Esophagus muscularis mucosa (tissue), 4 donors: ENCODE measurements around the gene EXOC6B. TPM values are rescaled to one million over a fixed set of nuclear protein-coding genes. Genes with fewer than 3 reads are reported as not detected.

Source experiments
- DNase-seq: peaks from one replicate; pipeline ENCODE4 v3.0.0-alpha.2; 2017; ENCODE audit errors: extremely low spot score
- H3K27ac ChIP-seq, 4 donors: fragments of 200-600 bp; sonication (generic); replicated peaks in 1 of 4; 1 replicate in 3 of 4; 2 replicates in 1 of 4; pipeline ENCODE4 v1.5.1; 2016 to 2019; ENCODE audit warnings: mild to moderate bottlenecking in 1 of 4
- H3K27me3 ChIP-seq, 4 donors: fragments of 200-600 bp; sonication (generic); one replicate each; pipeline versions ENCODE4 v1.5.1 to v1.6.0; 2016 to 2019
- H3K36me3 ChIP-seq, 4 donors: fragments of 200-600 bp; sonication (generic); one replicate each; pipeline ENCODE4 v1.5.1; 2016 to 2019
- H3K4me1 ChIP-seq, 4 donors: fragments of 200-600 bp; sonication (generic); one replicate each; pipeline ENCODE4 v1.5.1; 2016 to 2019
- H3K4me3 ChIP-seq, 4 donors: fragments of 200-600 bp; sonication (generic); 1 replicate in 2 of 4; 2 replicates in 2 of 4; pipeline ENCODE4 v1.5.1; 2016 to 2019; ENCODE audit warnings: mild to moderate bottlenecking in 4 of 4, moderate library complexity in 1 of 4
- H3K9me3 ChIP-seq, 4 donors: fragments of 200-600 bp; sonication (generic); 1 replicate in 3 of 4; 2 replicates in 1 of 4; pipeline ENCODE4 v1.5.1; 2016 to 2019
- EP300 ChIP-seq: sonication (generic); formaldehyde crosslinking; IDR thresholded peaks from one replicate; pipeline ENCODE4 v1.6.1; 2017; ENCODE audit warnings: antibody characterized with exemption
- POLR2A ChIP-seq: fragments of 450-650 bp; IDR thresholded peaks from one replicate; pipeline ENCODE4 v1.6.1; 2017; ENCODE audit warnings: antibody characterized with exemption, moderate library complexity, mild to moderate bottlenecking, low read depth
- POLR2AphosphoS5 ChIP-seq, 2 donors: sonication (generic); formaldehyde crosslinking; IDR thresholded peaks; one replicate each; pipeline ENCODE4 v1.6.1; 2017; ENCODE audit warnings: antibody characterized with exemption in 2 of 2
- WGBS: methylation state at CpG from one replicate; pipeline ENCODE4 v1.1.5; 2018; 5-methylcytosine and 5-hydroxymethylcytosine counted together
- intact Hi-C: fragments of 100-400 bp; cut with DNase I; formaldehyde crosslinking; loops from one replicate; pipeline ENCODE4 v1.15.1; 2023
- total RNA-seq, 4 donors: library from RNA; depleted of rRNA; stranded (reverse); fragments of >200 nt; gene quantifications; one replicate each; pipeline versions ENCODE4 v1.1.0 to v1.2.1, GENCODE V29; 2016
- TF ChIP-seq, protein P1 (sequence below), 3 experiments: fragments of 200-600 bp in 2 of 3; fragments of 450-650 bp in 1 of 3; sonication (generic) in 2 of 3; IDR thresholded peaks; one replicate each; pipeline ENCODE4 v1.5.1; 2017 to 2019; ENCODE audit warnings: antibody characterized with exemption in 3 of 3, mild to moderate bottlenecking in 2 of 3, moderate library complexity in 1 of 3

EXOC6B gene
- total RNA-seq, 4 donors from 2014 or later: 24.5 to 45.9 (median 37.4) TPM

DNA sequence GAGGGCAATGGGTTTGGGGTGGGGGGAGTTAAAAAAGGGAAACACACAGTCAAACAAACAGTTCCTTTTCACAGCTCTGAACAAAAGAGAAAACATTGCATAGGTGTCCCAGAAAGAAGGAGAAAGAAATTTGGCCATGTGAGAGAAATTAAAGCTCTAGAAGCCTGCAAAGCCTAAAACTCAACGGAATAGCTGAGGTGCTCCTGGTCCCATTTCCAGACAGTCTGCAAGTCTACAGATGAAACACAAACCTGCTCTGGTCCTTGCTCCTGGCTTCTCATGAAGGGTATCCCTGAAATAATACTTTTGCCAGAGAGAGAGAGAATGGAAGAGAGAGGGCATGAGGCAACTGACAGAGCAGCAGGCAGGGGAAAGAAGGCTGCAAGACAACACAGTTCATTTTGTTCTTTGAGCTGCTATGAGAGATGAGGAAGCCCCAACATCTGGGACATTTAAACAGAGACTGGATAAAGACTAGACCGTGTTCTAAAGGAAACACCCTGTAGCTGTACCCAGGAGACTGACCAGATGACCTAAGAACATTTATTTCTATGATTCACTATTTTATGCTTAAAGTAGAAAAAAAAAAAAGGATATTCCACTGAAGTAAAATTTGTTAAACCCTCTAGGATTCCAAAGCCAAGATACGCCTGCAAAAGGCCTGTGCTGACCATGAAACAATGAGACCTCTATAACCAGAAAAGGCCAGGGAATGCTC, 620.9 kb downstream of the EXOC6B start:
- Histone ChIP-seq H3K4me1 (peaks cover 23 to 29% (median 24%) of the 10 kb centered on the region in 4 donors), H3K27me3 (no peaks in the 10 kb centered on the region), H3K36me3 (no peaks in the 10 kb centered on the region), H3K27ac (peak overlapping the region; percentile 45 to 66 (median 52)), H3K9me3 (no peaks in the 10 kb centered on the region), H3K4me3 (no peak overlapping the region)
- no peak for DNase-seq
- TF ChIP-seq POLR2AphosphoS5 (IDR thresholded peaks at IDR 0.05): no peak
- TF ChIP-seq, protein P1, sequence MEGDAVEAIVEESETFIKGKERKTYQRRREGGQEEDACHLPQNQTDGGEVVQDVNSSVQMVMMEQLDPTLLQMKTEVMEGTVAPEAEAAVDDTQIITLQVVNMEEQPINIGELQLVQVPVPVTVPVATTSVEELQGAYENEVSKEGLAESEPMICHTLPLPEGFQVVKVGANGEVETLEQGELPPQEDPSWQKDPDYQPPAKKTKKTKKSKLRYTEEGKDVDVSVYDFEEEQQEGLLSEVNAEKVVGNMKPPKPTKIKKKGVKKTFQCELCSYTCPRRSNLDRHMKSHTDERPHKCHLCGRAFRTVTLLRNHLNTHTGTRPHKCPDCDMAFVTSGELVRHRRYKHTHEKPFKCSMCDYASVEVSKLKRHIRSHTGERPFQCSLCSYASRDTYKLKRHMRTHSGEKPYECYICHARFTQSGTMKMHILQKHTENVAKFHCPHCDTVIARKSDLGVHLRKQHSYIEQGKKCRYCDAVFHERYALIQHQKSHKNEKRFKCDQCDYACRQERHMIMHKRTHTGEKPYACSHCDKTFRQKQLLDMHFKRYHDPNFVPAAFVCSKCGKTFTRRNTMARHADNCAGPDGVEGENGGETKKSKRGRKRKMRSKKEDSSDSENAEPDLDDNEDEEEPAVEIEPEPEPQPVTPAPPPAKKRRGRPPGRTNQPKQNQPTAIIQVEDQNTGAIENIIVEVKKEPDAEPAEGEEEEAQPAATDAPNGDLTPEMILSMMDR (IDR thresholded peaks at IDR 0.05): no peak
- WGBS: 59% methylated on average over 3 of the region's 3 CpGs
- intact Hi-C loops: no loop called here

DNA sequence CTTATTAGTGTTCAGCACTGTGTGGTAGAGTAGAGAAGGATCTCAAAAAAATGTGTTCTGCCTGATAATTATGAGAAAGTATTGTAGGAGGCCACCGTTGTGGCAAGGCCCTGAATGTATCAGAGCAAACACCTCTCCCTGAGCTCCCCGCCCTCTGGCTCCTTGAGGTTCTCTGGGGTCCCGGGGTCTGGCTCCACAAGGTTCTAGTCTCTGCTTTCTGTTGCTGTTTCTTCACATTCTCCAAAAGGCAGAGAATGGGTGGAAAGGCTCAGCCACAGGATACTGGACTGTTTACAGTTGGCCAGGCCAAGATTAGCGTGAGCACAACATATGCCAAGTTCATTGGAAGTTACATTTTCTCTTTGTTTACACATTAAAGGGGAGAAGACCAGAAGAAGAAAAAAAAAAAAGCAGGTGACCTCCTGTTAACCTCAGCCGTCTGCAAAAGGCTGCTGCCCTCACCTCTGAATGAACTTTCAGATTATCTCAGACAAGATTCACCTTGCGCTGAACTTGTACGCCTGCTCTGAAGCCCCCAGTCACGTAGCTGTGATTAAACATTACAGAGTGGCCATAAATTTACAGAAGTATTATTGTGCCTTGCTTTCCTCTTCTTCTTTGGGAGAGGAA, 621.6 kb downstream of the EXOC6B start:
- WGBS: 38% methylated on average over 8 of the region's 8 CpGs
- Histone ChIP-seq H3K27me3 (no peaks in the 10 kb centered on the region), H3K27ac (peak overlapping the region; percentile 23 to 44 (median 41)), H3K9me3 (no peaks in the 10 kb centered on the region), H3K4me3 (no peak overlapping the region), H3K4me1 (peaks cover 23 to 29% (median 24%) of the 10 kb centered on the region in 4 donors), H3K36me3 (no peaks in the 10 kb centered on the region)
- DNase-seq: no peak
- intact Hi-C loops: no loop called here
- TF ChIP-seq POLR2A (no peak), EP300 (no peak), POLR2AphosphoS5 (IDR thresholded peaks at IDR 0.05) (no peak)
- TF ChIP-seq, protein P1 (IDR thresholded peaks at IDR 0.05): no peak

DNA sequence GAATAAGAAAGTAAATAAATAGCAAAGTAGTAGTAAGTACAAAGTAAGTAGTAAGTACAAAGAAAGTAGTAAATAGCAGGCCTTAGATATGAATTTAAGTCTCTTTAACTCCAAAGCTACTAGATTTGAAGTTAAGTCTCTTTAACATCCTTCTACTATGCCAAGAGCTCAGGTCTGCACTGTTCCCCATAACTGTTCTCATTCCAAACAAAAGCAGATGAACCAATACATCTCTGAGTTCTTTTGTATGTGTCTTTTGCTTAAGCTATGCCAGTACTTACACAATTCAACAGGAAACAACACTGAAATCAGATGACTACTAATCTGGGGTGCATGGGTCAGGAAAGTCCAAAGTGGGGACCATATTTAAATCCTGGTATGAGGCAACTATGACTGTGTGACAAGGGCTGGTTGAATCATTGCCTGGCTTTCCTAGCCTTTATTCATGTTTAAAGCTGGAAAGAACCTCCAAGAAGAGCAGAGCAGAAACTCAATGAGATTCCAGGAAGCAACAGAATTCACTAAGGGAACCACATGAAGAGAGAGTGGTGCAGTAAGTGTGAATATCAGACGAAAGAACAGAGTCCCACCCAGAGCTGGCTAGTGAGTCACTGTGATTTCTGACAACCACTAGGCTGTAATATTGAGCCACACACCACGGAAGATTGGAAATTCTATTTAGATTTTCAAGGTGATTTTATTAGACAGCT, 627.1 kb downstream of the EXOC6B start:
- H3K4me3 ChIP-seq: no peak overlapping the region
- intact Hi-C loops: no loop called here
- peaks cover under 1 to 4% (median 3%) of the 10 kb centered on the region in 4 donors for H3K4me1 ChIP-seq
- no peaks in the 10 kb centered on the region for H3K36me3 ChIP-seq
- WGBS: 78% methylated on average over 2 of the region's 2 CpGs
- H3K27ac ChIP-seq: no peak overlapping the region
- H3K9me3 ChIP-seq: no peaks in the 10 kb centered on the region
- H3K27me3 ChIP-seq: no peaks in the 10 kb centered on the region
- TF ChIP-seq POLR2AphosphoS5 (IDR thresholded peaks at IDR 0.05) (no peak), POLR2A (no peak), EP300 (no peak)
- TF ChIP-seq, protein P1 (IDR thresholded peaks at IDR 0.05): no peak
- peak; percentile 24 for DNase-seq

DNA sequence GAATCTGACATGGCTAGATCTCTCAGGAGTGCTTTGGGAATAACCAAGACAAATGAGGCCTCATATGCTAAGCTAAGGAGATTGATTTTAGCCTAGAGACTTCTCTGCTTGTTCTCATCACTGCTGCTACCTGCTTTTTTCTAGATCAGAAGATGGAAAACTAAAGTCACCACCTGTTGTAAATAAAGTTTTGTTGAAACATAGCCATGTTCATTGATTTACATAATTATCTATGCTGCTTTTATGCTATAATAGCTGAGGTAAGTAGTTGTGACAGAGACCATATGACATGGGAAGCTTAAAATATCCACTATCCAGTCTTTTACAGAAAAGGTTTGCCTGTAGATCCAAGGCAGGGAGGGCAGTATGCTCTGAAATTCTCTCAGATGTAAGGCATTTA, 632.1 kb downstream of the EXOC6B start:
- H3K4me1 ChIP-seq: no peaks in the 10 kb centered on the region
- intact Hi-C loops: no loop called here
- no peak overlapping the region for H3K4me3 ChIP-seq
- TF ChIP-seq EP300 (no peak), POLR2A (no peak), POLR2AphosphoS5 (IDR thresholded peaks at IDR 0.05) (no peak)
- TF ChIP-seq, protein P1 (IDR thresholded peaks at IDR 0.05): no peak
- DNase-seq: peak; percentile 1
- H3K27me3 ChIP-seq: no peaks in the 10 kb centered on the region
- no peak overlapping the region for H3K27ac ChIP-seq
- no peaks in the 10 kb centered on the region for H3K9me3 ChIP-seq
- H3K36me3 ChIP-seq: no peaks in the 10 kb centered on the region
